Activated gamma-delta T cell (primary cell): Measurements from ENCODE around the gene SMAD2.

Experiments used
- DNase-seq: peaks from one replicate; lab custom pipeline; 2025; lab: John Stamatoyannopoulos, UW

The SMAD2 gene

GRCh38 chr18:47895565-47896250 lies 34.8 kb downstream of the SMAD2 start:
- DNase-seq: no peak

GRCh38 chr18:47893939-47894699 lies 36.3 kb downstream of the SMAD2 start:
- DNase-seq: no peak

GRCh38 chr18:47893047-47893446 lies 37.4 kb downstream of the SMAD2 start:
- no peak for DNase-seq

GRCh38 chr18:47888156-47888555 lies 42.3 kb downstream of the SMAD2 start:
- DNase-seq: no peak

GRCh38 chr18:47887227-47887626 lies 43.2 kb downstream of the SMAD2 start:
- no peak for DNase-seq

- DNase-seq: no peak
These were observed 46.6 kb downstream of the SMAD2 start for GRCh38 chr18:47883771-47884413.

GRCh38 chr18:47882641-47883040 lies 47.8 kb downstream of the SMAD2 start:
- no peak for DNase-seq

GRCh38 chr18:47881752-47882455 lies 48.6 kb downstream of the SMAD2 start:
- no peak for DNase-seq

GRCh38 chr18:47881042-47881441 lies 49.4 kb downstream of the SMAD2 start:
- no peak for DNase-seq

GRCh38 chr18:47877892-47878291 lies 52.6 kb downstream of the SMAD2 start:
- no peak for DNase-seq

- no peak for DNase-seq
These were observed 53.6 kb downstream of the SMAD2 start for GRCh38 chr18:47876813-47877212.

- no peak for DNase-seq
These were observed 56.8 kb downstream of the SMAD2 start for GRCh38 chr18:47873625-47874024.

- no peak for DNase-seq
These were observed 58.0 kb downstream of the SMAD2 start for GRCh38 chr18:47872426-47872825.

GRCh38 chr18:47871288-47871687 lies 59.2 kb downstream of the SMAD2 start:
- DNase-seq: no peak

GRCh38 chr18:47870605-47871004 lies 59.9 kb downstream of the SMAD2 start:
- DNase-seq: no peak

- no peak for DNase-seq
These were observed 61.7 kb downstream of the SMAD2 start for GRCh38 chr18:47868744-47869143.

- DNase-seq: no peak
These were observed 65.3 kb downstream of the SMAD2 start for GRCh38 chr18:47865183-47865582.

- no peak for DNase-seq
These were observed 67.4 kb downstream of the SMAD2 start for GRCh38 chr18:47863041-47863440.

- DNase-seq: no peak
These were observed 71.9 kb downstream of the SMAD2 start for GRCh38 chr18:47858607-47859006.

GRCh38 chr18:47847635-47848034 lies 82.8 kb downstream of the SMAD2 start:
- DNase-seq: no peak

- DNase-seq: no peak
These were observed 84.0 kb downstream of the SMAD2 start for GRCh38 chr18:47846431-47846830.

GRCh38 chr18:47844828-47845498 lies 85.5 kb downstream of the SMAD2 start:
- no peak for DNase-seq
